ENCODE data around the gene LPP.

Gene LPP

DNA sequence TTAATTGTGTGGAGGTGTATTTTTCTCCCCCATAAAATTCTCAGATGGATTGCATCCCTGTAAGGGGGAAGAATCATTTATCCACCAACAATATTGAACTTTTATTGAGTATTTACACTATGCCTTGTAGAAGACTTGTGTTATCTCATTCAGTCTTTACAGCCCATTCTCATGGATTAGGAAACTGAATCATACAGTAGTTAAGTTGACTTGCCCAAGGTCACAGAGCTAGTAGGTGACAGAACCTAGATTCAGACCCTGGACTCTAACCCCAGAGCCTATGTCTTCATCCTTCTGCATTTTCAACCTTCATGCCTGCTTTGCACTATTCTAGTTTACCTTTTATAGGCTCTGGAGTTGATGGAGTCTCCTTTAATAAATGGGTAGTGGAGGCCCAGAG, 226.8 kb downstream of the LPP start:
- no peak for DNase-seq

DNA sequence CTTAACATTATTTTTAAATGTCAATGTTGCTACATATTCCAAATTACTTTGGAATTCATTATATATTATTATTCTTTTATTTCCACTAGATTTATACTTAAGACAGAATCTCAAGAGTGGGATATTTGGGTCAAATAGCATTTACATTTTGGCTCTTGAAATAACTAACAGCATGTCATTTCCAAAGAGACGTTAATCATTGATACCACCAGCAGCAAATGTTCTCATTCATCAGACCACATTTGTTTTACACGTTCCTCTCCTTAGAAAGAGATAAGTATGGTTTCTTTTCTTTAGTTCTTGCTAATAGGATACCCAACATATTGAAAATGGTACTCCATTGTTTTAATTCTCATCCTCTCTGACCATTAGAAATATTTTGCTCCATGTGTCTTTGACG, 229.8 kb downstream of the LPP start:
- DNase-seq: no peak

DNA sequence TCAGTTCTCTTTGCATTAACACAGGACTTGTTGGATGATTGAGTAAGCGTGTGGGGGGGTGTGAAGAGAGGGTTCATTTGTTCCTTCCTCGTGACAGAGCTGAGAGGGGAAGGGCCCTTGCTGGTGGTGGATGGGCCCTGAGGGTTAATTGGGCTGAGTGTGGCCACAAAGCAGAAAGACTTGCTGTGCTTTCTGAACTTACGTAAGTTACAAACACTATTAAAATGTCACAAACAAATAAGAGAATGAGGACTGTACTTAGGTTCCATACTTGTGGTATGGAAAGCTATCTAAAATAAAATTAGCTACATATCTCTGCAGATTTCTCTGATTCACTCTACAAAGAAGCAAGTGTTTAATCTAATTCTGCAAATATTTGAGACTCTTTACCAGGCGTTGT, 231.3 kb downstream of the LPP start:
- no peak for DNase-seq

DNA sequence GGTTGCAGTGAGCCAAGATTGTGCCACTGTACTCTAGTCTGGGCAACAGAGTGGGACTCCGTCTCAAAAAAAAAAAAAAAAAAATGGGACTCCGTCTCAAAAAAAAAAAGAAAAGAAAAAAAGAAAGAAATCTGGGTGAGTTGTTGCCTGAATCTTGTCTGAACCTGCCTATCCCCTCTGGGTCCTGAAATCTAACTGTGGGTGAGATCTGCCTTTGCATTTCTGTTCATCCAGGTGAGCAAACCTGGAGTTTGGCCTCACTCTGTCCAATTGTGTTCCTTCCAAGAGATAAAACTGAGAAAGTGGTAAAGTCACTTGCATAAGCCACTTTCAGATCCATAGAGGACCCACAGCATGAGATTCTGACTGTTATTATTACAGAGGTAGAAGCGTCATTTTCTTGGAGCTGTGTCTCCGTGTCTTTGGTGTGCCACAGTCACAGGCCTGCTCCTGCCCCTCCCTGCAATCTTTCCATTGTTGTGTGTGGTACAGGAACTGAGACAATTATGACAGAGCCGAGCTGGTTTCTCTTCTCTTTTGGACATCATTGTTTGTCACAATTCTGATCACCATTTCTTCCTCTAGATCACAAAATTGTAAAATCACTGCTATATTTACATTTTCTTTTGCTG, 235.9 kb downstream of the LPP start:
- no peak for DNase-seq

DNA sequence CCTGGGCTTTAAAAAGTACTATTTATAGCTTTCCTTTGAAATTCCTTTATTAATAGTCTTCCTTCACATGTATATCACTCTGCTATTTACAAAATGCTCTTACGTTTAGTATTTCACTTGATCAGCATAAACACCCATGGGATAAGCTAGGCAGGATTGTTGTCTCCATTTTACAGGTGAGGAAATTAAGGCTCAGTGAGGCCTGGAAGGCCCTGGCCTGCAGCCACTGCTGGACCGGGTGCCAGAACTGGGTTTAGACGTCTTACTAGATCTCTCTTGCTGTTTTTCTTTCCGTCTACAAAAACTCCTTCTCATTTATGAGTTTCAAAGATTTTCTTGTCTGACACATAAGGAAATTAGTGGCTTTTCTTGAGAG, 236.4 kb downstream of the LPP start:
- DNase-seq: no peak

DNA sequence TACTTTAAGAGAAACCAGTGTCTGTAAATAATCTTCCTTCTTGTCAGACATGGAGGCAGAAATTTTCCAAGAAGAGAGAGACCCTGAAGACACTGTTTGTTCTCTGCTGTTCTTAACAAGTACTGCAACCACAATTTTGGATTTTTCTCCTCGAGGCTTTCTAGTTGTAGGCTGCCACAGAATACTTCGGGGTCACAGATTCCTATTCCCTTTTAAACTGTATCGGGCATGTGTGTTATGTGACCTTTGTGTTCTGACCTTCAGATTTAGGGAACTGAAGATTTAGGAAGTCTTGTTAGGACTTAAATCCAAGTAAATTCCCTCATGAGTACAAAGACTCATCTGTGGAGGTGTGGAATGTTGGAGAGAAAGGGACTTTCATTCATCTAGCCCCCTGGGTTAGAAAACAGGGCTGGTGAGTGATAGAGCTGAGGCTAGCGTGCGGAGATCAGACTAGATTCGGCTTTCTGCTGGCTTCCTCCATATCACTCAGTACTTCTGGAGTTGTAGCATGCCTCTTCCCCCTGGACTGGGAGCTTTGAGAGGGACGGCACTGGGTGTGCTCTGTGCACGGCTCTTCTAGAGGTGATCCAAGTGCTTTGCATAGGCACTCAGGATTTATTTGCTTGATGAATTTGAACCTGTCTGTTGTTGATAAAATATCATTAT, 237.0 kb downstream of the LPP start:
- no peak for DNase-seq

DNA sequence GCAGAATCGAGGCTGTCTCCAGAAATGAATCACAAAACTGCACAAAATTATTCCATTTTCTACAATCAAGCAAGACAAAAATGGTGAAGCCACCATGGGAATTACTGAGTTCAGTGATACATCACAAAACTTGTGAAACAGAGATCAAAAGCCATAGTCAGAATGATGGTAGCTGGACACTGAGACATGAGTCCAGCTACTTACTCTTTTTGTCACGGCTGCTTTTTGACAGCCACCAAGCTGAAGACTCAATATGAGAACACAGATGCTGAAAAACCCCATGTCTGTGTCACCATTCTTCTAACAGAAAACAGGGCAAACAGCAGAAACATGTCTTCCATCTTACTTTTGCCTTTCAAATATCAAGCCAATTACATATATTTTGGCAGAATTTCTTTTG, 237.6 kb downstream of the LPP start:
- no peak for DNase-seq

DNA sequence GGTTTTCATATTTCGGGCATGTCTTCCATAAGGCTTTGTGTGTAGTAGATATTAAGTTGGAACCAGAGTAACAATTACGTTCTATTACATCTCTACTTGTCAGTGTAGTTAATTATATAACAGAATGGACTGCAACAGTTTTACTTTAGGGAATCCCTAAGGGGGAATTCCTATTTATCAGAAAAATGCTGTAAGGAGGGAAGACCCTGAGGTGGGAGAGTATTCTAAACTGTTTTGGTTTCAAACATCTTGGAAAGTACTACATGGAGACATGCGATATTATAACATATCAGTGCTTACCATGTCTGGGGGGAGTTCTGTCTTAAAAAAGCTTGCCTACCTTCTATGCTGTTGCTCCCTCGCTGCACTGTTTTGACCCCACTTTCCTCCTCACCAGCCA, 238.1 kb downstream of the LPP start:
- DNase-seq: no peak

DNA sequence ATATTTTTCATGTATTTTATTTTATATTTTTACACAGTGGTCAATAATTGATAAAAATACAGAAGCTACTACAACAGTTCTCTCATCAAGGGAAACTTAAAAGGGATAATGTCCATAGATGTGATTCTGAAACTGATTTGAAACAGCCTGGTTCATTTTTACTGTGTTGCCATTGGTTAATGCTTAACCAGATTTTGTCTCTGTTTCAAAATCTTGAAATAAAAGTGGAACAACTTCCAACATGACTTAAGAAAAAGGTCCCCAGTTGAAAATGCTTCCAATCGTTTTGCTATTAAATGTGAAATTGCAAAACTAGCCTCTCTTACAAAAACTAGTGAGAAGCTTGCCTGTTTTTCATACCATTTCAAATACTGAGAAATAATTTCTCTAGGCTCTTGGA, 240.7 kb downstream of the LPP start:
- no peak for DNase-seq

DNA sequence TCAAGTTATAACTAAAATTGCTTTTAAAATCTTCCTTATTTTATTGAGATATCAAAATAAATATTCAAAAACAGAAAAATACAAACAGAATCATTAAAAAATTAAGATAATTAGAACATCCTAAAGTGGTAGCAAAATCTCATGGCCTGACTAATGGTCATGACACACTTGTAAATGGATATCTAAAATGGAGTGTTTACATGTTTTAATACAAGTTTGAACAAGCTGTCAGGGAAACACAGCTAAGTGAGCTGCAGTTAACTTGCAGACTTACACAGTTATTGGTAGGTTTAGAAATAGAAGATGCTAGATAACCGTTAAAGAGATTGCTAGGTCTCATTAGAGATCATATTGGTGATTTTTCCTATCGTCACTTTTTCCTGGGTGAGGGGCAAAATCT, 242.3 kb downstream of the LPP start:
- no peak for DNase-seq

DNA sequence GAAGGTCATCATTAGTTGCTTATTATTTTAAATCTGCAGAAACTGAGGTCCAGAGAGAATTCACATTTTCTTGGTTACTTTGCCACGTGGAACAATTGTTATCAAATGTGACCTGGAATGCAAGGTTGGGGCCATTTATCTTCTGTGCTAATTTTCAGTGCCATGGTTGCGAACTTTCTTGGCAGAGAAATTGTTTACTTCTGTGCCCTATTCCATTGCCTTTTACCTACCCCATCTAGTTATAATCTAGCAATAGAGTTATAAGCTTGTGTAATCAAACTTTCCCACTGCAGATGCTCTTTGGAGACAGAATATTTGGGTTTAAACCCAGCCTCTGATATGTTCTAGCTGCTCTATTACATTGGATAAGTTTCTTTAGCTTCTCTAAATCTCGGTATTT, 242.9 kb downstream of the LPP start:
- no peak for DNase-seq

DNA sequence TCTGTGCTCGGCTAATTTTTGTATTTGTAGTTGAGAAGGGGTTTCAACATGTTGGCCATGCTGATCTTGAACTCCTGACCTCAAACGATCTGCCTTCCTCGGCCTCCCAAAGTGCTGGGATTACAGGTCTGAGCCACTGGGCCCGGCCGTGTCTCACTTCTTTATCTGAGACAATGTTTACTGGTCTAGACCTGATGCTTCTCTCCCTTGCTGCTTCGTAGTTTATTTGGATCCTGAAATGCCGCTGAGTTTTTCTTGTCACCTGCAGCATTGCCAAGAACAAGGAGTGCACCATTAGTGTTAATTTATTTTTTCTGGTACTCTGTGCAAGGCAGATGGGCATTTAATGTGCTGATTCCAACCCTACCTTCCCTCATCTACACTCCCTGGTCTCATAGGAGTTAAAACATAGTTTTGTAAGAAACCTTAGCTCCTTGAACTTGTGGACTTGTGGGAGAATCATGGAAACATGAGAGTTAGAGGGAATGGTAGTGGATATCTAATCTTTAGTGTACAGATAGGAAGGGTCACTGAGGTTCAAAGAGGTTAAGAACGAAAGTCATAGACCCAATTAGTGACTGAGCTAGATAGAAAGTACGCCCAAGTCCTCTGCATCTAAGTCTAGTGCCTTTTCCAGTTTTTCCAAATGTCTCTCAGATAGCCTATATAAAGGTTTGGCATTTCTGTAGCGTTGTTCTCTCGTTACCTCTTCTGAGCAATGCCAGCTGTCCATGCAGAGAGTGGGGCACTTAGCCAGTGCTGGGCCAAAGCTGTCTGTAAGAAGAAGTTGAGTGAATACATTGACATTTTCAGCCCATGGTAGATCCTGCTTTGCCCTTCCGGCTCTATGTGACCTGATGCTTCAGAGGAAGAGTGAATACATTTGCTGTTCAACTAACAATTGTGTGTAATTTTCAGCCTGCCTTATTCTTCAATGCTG, 244.1 kb downstream of the LPP start:
- DNase-seq: no peak

DNA sequence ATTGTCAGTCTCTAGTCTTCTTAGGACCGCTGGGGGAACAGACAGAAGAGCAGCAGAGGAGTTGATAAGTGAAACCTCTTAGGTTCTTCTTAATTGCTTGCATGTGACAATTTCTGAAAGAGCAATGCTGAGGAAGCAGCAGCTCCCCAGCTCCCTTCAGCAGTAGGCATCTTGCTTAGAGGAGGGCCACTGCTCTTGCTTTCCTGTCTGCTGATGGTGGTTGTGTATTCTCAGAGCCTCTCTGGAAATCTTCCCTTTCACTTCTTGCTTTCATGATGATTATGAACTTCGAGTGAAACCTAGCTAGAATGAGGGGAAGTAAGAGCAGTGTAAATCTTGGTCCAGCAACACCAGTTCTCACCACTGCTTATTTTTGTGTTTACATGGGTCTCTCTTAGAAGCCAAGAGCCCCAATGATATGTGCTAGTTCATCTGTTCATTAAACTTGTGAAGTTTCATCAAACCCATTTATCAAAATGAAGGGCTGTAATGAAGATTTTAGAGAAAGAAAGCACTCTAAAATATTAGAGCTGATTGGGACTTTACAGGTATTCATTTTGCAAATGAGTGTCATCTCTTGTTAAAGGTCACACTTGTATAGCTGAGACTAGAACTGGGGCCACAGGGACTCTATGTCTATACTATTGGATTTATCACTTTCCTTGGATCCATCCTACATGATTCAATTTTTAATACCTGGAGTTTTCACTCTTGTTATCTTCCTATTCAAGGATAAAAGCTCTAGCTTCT, 246.7 kb downstream of the LPP start:
- DNase-seq: no peak

DNA sequence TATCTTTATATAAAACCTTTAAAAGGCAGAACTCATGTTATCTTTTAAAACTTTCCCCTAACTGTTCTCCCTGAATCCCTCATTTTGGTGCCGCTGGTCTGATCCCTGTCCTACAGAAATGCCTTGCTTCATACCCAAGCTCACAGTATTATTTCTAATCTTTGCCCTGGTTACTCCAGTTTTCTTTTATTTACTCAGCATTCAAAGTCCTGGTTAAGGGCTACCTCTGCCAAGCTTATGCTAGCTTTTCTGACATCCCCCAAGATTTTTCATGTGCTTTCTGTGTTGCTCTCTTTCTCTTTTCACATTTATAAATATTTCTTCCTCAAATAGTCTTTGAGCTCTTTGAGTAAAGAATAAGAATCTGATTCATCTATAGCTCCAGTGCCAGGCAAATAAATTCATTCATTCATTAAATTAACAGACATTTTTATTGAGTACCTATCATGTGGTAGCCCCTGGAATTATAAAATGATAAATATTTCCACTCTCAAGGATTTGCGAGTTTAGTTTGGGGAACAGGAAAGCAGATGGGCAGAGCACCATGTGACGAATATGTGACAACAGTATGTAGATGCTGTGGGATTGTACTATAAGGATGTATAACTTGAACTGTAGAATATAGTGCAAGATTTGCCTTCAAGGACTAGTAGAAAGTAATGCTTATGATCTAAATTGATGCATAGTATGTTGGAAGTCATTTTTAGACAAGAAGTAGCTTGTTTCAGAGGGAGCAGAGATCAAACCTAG, 247.5 kb downstream of the LPP start:
- DNase-seq: no peak

DNA sequence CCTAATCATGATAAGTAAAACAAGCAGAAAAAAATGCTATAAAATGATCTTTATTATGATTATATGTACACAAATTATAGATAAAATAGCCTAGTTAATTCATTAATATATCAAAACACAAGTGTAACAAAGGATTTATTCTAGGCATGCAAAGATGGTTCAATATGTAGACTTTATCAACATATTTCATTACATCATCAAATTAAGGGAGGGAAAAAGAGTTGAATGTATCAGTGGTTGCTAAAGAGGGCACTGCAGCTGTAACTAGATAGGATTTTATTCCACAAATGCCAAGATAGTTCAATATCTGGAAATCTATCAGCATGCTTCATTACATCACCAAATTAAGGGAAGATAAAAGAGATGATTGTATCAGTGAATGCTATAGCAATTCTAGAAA, 248.3 kb downstream of the LPP start:
- DNase-seq: no peak

DNA sequence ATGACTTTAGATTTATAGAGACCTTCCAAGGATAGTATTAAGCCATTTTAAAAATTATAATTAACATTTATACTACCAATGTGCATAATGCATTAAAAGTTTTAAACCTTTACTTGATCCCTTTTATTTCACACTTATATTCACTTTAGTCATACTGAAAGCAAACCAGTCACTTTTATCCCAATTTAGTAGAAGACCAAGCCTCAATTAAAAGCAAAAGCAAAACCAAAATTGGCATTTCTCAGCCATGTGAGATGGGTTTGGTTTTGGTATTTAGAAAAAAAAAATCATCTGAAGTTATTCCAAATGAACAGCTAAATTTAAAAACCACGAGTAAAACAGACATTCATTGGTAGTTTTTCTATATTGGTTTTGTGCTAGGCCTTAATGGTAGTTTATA, 249.4 kb downstream of the LPP start:
- no peak for DNase-seq

DNA sequence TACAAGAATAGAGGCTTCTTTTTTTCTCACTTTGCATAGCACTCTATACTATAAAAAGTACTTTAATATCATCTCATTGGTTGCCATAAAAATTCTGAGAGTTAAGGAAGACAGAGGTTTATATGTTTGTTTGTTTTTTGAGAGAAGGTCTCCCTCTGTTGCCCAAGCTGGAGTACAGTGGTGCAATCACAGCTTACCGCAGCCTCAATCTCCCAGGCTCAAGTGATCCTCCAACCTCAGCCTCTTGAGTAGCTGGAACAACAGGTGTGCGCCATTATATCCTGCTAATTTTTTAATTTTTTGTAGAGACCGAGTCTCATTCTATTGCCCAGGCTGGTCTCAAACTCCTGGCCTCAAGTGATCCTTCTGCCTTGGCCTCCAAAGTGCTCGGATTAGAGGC, 250.2 kb downstream of the LPP start:
- DNase-seq: no peak

DNA sequence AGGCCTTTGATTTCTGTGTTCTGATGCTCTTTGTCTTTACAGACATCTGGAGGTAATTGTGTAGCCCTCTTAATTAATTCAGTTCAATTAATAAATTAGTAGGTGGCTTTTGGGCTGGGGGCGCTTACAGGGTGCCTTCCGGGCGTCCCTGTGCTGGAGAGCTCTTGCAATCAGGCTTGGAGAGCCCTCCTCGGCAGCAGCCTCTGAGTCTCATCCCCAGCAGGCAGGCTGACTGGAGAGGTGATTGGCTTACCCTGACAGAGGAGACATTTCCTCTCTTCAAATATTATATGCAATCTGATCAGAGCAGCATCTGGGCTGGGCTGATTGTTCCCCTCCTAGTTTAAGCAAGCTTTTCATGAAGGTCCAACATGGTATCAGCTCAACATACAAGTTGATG, 250.7 kb downstream of the LPP start:
- DNase-seq: no peak

DNA sequence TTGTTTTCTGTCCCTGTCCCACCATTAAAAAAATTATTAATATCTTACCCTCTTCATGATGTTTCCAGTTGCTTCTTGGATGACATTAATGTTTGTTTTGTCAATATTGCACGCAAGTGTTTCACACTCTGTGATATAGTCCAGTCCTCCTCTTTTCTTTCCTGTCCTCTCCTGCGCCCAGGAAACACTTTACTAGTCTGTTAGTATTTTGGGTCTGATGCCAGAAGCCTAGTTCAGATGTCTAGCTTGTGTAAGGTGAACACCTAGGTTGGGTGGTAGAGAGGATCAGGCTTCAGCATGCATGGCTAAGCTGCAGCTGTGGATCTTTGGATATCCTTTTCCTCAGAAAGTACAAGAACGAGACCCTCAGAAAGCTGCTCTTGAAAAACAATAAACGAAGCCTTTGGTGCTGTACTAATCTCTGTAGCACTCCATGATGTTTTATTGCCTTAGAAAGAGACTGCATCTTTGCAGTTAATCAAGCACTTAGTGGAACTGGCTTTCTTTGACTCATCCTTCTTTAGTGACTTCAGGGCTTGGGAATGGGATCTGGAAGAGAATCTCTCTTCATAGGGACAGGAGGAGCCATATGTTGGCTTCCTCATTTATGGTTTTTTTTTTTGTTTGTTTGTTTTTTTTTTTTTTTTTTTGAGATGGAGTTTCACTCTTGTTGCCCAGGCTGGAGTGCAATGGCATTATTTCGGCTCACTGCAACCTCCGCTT, 253.4 kb downstream of the LPP start:
- DNase-seq: no peak

DNA sequence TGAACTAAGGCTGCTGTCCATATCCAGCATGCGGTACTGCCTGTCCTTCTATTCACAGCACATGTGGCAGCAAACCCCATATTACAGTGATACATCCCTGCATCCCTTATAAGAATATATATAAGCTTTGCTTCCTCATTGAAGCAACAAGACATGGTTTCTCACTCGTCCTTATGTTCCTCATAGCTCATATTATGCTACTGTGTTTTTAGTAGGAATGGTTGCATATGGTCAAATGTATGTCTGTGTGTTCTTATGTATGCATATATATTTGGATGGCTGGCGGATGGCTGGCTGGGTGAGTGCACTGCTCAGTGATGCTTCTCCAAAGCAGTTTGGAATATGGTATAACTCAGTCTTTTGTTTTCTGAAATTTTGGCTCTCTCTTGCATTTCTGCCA, 254.9 kb downstream of the LPP start:
- DNase-seq: no peak

DNA sequence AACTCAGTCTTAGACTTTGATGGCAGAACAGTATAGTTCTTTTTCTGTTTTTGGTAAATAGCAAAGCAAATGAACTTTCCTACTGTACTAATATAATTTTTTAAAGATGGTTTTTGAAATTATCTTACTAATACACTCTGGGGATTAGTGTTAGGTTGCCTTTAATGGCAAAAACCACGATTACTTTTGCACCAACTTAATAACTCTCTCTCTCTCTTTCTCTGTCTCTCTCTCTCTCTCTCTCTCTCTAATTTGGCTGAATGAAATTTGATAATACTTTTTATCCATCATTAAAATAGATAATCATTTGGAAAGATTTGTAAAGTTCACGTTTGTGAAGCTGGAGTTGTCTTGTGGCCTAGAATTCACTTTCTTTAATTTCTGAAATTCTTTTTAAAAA, 257.8 kb downstream of the LPP start:
- no peak for DNase-seq

DNA sequence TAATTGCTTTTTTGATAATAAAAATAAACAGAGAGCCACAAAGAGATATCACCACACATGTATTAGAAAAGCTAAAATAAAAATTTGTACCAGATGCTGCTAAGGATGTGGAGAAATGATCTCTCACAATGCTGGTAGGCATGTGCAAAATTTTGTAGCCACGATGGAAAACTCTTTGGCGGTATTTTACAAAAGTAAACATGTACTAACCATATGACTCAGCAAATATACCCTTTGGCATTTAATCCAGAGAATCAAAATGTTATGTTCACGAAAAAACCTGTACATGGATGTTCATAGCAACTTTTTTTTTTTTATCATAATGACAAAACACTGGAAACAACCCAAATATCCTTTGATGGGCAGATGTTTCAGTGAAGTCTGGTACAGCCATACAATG, 261.2 kb downstream of the LPP start:
- no peak for DNase-seq

Measured in NCI-H1092 (cell line).